Fibroblast of skin of left quadriceps (primary cell): Measurements from ENCODE around the gene GREM1.

Source experiments
- DNase-seq, 2 experiments: peaks; one replicate each; pipeline ENCODE4 v3.0.0-alpha.2; 2013; ENCODE audit warnings: low read depth in 2 of 2

GREM1 gene

DNA sequence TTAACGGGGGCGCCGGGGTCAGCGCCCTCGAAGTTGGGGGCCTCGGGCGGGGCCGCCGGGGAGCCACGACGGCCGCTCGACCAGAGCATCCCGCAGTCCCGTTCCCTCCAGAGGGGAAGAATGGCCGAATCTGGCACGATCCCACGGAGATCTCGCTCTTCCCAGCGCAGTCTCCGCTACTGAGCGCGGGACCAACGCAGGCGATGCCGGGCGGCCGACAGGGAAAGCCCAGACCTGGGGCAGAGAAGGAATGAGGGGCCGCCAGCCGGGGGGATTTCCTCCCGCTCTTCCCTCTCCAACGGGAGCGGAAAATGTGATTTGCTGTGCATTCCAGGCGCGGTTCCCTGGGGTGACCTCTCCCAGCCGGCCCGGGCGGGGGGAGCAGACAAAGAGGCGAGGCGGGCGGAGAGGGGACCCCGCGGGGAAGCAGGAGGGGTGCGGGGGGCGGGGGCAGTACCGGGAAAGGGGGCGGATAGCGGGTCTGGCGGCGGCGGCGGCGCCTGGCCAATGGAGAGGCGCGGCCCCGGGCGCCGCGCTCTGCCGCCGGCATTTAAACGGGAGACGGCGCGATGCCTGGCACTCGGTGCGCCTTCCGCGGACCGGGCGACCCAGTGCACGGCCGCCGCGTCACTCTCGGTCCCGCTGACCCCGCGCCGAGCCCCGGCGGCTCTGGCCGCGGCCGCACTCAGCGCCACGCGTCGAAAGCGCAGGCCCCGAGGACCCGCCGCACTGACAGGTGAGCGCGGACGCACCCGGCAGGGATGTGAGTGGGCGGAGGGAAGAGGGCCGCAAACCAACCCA, at the start of gene GREM1:
GREM1 (plus strand) TSS at position 579 of the 801 bp plus-strand sequence. CDS start 12,687 bp downstream, outside the sequence.
- peak; percentile 69 to 73 for DNase-seq

DNA sequence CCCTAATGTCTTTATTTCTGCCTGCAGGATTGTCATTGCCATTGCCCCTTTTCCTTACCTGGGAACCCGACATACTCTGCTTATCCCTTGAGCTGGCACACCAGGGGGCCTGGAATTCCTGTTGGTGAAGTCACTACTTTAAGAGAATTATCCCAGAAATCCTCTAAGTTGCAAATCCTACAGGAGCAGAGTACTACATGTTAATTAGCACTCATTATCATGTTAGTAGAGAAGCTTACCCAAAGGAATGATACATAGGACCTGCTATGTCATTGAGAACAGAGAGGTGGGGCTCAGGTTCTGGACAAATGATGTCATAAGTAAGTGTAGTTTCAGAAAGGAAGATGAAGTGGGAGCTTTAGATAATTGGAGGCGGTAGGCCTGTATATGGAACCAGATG, 48.9 kb upstream of the GREM1 start:
- no peak for DNase-seq

DNA sequence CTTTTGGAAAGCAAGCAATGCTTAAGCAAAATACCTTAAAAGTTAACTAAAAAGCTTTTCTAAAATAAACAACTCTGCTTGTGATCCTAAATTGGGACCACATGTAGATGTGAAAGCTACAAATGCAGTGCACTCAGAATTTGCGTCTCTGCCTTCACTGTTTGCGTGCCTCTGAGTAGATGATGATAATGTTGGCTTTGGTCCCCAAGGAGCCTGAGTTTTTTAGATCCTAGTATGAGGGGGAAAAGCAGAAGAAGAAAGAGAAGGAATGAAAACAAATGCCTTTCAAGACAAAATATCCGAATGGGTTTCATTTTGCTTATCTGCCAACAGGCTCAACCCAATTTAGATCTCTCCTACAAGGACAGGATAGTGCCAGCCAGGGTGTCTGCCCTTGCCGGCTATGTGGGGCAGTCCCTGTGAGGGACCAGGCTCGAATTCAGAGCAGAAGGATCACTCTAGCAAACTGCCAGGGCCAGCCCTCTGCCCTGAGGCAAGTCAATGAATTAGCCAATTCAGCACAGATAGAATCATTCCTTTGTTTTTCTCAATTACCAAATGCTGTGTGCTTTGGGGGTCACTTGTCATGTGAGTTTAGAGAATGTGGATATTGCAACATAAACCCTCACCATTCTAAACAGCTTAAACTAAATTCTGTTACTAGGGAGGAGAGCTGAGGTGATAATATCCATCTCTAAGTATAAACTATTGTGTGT, 47.8 kb upstream of the GREM1 start:
- peak; percentile 79 to 81 for DNase-seq

DNA sequence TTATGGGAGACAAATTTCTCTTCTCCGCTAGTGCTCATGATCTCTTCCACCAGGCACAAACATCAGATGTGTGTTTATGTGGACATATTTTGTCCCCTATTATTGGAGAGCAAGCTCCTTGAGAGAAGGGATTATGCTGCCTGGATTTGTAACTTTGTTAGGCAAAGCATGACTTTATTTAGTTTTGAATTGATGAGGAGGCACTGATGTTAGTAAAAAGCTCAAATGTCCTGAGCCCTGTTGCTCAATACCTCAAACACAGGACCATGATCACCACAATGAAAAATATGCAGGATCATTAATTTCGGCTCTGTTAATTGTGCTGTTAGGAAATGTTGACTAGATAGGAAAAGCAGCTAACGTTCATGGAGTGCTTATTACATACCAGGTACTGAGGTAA, 47.2 kb upstream of the GREM1 start:
- no peak for DNase-seq

DNA sequence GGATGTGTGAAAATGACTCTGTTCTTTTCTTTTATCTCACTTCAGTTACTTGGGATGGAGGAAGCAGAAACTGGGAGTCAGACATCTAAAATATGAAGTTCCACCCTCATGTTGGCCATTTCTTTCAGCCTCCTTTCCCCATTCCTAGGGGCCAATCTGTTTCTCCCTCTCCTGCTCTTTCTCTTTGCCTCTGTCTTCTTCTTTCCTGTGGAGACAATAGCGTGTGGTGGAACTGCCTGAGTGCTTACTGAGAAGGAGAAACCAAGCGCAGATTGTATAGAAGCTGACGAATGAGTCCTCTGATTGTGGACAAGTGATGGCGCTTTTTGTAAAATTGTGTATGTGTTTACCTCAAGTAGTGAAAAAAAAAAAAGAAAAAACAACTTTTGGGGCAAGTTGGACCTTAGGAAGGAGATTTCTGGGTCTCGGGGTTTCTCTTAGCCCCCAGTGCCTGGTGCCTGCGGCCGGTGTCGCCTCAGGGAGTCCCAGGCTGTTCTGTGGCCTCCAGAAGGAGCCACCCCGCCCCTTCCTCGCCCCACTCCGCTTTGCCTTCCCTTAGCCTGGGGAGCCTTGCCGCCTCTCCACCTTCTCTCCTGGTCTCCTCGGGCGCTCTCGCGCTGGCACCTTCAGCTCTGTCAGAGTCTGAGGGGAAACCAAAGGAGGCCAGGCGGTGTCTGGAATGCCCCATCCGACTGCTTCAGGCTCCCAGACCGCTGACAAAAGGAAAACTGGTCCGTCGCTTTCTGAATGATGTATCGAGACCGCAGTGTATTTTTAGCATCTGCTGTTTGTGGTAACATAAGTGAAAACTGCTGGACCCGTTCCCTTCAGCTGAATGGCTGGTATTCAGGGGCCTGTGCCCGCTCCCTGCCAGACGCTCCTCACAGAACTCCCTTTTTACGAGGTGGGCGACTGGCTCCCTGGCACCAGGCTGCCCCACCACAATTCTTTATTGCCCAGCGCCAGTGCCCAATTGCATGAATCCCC, 46.2 kb upstream of the GREM1 start:
- DNase-seq = peak; percentile 77 to 78

DNA sequence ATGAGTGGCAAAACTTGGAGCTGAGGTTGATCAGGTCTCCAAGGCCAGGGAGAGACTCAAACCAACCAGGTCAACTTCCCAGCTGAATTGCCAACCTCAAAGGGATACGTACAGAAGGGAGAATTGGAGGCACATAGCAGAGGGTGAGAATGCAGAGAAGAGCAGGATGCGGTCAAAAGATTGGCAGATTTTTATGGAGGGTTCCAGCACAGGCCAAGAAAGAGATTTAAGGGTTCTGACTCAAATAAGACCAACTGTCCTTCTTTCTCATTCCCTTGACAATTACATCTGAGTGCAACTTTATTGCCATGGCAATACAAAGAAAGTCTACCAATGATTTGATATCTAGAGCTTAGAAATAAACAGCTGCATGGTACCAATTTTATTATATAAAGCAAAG, 43.1 kb upstream of the GREM1 start:
- DNase-seq = no peak

DNA sequence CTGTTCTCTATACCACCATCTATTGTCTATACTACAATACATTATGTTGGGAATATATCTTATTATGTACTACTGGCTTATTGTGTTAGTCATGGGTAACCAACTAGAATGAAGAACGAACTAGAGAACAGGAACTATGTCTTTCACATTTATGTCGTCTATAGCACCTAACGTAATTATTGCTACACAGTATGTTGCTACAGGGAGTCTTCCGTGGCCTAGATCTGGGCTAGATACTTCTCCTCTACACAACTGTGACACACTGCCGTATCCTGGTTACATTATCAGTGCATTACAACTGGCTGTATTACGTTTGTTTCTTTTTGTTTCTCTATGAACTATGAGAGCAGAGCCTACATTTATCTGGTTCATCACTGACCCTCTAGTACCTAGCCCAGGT, 42.3 kb upstream of the GREM1 start:
- DNase-seq = no peak

DNA sequence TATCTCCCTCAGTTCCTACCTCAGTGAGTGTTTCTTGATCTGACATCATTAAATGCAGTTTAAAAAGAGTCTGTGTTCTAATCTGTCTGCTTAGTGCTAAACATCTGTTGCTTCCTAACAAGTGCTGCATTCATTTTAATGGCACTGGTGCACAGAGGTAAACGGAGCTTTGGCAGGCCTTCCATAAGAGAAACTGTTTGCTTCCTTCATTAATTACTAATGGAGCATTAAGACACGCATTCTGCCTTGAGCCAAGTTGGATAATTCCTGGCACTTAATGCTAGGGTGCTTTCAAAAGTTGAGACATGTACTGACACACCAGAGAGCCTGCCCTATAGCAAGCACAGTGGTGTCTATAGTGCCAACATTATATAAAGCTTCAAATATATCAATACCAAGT, 41.6 kb upstream of the GREM1 start:
- no peak for DNase-seq

DNA sequence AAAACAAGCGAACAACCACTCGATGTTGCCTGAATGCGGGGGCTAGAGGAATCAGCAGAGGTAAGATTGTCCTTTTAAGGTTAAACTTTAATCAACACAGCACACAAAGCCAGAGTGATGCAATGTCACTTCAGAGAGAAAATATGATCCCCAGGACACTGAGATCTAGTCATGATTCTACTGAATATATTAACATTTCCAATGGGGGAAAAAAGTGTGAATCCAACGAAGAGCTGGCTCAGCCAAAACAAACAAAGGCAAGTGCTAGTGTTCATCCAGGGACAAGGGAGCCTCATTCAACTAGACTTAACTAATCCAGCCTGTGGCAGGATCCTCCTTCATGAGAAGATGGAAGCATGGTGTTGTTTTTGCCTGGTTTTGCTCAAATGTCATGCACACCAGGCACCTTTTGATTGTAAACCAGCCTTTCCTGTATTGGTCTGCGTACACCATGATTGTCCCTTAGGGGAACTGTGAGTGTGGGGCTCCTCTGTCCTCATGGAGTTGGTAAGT, 40.5 kb upstream of the GREM1 start:
- DNase-seq = no peak

DNA sequence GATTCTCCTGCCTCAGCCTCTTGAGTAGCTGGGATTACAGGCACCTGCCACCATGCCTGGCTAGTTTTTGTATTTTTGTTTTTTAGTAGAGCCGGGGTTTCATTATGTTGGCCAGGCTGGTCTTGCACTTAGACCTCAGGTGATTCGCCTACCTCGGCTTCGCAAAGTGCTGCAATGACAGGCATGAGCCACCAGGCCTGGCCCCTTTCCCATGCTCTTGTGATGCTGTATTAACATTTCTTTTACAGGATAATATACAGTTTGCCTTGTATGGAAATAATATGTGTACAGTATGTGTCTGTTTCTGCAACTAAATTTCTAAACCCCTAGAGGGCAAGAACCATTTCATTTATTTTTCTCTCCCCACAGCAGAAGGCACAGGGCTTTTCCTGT, 38.5 kb upstream of the GREM1 start:
- no peak for DNase-seq

DNA sequence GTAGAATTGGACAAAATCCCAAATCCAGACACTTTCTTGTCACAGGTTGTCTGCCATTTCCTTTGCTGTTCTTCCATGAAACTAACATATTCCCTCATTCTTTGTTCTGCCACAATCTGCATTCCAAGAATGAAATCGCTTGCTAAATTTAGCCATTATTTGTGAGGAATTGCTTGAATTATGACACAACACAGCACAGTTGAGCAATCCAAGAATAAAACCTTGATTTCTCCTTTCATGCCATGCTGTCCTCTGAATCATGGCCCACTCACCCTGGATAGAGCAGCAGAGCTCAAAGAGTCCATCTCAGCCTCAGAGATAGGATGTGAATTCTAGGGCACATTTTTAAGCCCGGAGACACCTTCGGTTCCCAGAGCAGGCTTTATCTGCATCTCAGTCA, 35.2 kb upstream of the GREM1 start:
- DNase-seq = peak; percentile 93 to 94

DNA sequence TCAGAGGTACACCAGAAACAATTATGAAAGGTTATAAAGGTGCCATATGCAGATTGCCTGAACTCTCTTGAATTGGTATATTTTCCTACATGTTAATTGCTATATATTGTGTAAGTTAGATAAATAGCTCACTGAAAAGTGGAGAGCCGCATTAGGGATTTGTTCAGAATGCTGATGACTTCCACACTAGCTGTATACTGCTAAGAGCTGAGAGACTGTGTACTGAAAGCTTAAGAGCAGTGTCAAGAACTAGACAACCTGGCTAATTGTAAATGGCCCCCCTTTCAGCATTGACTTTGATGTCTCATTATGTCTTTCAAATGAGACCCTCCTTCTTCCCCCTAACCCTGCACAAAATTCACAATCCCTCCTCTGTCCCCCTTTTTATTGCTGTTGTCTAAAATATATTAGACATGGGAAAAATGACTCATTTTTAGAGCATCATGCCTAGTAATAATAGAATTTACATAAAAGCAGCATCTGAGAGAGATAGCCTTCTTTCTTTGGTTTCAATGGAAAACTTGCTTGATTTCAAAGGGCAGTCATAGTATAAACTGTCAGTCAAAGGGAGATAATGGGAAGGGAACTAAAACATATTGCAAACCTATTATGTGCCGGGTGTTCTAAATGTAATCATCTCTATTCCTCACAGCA, 34.7 kb upstream of the GREM1 start:
- no peak for DNase-seq

DNA sequence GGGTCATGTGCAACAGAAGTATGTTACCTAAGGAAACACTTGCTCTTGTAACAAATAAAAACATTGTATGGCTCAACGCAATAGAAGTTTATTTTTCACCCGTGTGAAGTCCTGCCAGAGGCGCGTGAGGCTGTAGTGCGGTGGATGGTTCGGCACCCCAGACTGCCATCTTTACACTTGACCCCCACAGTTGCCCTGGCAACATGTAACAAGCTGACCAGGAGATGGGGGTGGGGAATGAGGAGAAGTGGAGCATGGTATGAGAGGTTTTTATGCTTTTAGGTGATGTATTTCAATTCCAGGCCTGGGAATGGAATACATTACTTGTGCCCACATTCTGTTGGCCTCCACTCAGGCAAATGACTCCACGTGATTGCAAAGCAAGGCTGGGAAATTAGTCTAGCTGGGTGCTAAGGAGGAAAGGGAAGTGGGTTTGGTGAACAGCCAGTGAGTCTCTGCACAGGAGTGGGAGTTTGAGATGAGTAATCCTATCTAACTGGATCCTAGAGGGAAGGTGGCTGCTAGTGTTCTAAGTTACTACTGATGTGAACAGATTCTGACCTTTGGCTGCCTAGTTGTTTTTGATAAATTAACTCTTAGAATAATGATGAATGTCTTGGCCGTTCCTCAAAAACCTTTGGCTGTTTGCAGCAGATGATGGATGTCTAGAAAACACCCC, 33.8 kb upstream of the GREM1 start:
- peak; percentile 87 to 88 for DNase-seq

DNA sequence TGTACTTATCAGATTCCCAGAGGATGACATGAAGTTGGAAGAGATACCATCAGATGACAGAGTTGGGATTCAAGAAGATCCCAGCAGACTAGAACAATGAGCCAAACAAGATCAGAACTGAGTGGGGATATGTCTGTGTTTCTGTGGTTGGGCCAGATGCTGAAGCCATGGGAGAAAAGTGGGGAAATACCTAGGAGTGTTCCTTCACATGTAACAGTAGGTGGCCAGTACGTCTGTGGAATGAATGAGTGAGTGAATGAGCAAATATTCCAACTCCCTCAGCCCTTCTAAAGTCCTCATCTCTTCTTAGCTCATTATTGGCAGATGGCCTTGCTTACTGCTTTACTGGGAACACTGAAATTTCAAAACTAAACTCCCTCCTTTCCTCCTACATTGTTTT, 32.2 kb upstream of the GREM1 start:
- peak; percentile 42 to 56 for DNase-seq

DNA sequence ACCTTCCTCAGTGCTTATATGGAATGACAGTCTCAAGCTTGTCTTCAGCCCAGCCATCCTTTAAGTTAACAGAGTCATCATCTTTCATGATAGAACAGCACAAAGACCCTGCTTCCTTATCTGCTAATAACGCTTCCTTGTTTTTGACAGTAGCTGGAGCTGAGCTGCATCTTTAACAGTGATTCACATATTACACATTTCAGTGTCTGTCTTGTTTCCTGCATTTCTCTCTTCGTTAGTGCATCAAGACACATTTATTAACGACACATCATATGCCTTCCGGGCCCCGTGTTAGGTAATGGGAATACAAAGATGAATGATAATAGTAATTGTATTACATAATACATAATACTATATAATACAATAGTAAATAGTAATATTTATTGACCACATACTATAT, 30.2 kb upstream of the GREM1 start:
- DNase-seq = no peak

DNA sequence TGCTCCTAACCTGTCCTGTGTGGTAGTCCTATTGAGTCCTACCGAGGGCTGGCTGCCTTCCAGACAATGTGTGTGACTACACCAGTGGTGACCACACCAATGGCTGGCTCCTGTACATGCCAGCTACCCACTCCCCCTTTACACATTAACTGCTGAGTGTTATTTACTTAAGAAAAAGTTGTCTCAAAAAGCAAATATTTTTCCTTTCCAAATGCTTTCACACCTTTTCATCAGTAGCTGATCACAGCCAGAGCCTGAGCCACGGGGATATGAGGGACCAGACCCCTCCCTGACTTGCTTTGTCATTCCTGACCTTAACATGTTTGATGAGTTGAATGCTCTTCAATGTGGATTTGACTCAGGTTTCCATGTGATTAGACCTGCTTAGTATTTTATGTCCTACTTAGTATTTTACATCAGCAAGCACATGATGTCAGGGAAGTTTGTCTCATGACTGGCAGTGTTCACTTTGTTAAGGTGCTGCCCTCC, 29.6 kb upstream of the GREM1 start:
- no peak for DNase-seq

DNA sequence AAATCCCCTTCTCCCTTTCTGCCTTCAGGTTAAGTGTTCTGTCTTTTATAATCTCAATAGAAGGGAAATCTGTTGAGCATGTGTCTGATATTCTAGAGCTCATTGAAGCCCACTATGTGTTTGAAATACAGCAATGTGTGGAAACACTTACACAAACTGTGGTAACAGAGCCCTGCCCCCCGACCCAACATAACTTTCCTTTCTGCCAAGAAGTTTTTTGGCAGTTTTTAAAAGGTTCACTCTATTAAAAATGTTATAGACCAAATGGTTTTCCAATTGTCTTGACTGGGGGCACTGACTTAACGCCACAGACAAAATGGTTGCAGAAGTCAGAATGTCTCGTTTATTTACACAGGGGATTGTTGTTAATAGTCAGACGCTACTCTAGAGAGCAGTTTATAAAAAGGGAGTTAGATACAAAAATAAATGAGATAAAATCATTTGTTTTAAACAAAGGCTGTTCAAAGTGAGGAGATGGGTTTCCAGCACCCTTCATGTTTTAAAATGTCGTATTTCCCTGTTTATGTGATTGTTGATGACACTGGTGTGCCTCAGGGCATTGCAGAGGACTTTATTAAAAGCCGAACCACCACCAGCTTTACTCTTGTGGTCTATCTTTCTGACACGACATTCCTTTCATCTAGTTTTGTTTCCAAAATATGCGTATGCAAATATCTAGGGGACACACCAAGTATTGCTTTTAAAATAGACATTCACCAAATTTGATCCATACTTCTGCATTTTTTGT, 26.7 kb upstream of the GREM1 start:
- no peak for DNase-seq

DNA sequence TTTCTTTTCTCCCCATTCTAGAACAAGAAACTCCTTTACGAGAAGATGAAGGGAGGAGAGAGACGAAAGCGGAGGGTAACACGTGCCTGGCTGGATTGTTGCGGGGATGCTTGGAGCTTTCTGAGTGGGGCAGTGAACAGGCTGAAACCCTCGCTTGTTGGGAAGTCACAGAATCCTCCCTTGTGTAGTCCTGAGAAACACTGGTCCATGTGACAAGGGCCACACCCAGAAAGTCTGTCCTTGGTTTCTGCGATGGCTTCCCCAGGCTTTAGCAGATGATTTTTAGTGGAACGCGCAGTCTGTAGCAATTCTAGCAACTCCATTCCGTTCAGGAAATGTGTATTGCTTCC, 26.1 kb upstream of the GREM1 start:
- DNase-seq = no peak

DNA sequence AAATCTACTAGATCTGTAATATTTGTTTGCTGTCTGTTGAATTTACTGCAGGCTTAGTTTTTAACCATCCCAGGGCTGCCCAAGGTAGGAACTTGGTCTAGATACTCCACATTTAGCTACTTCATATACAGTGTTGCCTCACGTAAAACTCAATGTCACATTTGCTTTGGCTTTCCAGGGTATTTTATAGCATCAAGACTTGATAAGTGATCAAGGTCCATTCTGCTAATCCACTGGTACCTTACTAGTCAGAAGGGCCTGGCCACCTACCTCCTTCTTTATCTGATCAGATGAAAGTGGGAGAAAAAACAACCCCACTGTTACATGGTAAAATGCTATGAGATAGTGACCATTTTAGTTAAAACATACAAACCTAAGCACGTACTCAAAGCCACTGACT, 25.5 kb upstream of the GREM1 start:
- DNase-seq = no peak
